ENCODE data around the gene MICAL3. TPM values are rescaled to one million over a fixed set of nuclear protein-coding genes. Genes with fewer than 3 reads are reported as not detected.

Gene MICAL3
- total and polyA plus RNA-seq, 2 donors from 2014 or later: 5.0 to 99.4 TPM

DNA sequence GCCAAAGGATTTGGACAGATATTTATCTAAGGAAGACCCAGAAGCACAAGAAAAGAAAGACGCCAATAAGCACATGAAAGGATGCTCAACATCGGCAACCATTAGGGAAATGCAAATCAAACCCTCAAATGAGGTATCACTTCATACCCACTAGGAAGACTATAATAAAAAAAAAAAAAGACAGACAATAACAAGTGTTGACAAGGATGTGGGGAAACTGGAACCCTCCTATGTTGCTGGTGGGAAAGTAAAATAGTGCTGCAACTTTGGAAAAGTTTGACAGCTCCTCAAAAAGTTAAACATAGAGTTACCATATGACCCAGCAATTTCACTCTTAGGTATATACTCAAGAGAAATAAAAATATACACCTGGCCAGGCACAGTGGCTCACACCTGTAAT, 47.0 kb downstream of the MICAL3 start:
- TF ChIP-seq, protein P1, sequence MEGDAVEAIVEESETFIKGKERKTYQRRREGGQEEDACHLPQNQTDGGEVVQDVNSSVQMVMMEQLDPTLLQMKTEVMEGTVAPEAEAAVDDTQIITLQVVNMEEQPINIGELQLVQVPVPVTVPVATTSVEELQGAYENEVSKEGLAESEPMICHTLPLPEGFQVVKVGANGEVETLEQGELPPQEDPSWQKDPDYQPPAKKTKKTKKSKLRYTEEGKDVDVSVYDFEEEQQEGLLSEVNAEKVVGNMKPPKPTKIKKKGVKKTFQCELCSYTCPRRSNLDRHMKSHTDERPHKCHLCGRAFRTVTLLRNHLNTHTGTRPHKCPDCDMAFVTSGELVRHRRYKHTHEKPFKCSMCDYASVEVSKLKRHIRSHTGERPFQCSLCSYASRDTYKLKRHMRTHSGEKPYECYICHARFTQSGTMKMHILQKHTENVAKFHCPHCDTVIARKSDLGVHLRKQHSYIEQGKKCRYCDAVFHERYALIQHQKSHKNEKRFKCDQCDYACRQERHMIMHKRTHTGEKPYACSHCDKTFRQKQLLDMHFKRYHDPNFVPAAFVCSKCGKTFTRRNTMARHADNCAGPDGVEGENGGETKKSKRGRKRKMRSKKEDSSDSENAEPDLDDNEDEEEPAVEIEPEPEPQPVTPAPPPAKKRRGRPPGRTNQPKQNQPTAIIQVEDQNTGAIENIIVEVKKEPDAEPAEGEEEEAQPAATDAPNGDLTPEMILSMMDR (IDR thresholded peaks at IDR 0.05; ENCODE audit: borderline replicate concordance, extremely low read depth, insufficient read depth): no peak
- H3K27ac ChIP-seq (ENCODE audit: low read depth in 2 of 2, low read length in 2 of 2): no peak overlapping the region
- H3K9me3 ChIP-seq (ENCODE audit: control insufficient read depth in 2 of 3, insufficient read depth in 1 of 3, low read length in 3 of 3): no peaks in the 10 kb centered on the region
- no peak overlapping the region for H3K9ac ChIP-seq (ENCODE audit: low read length in 3 of 3)
- FAIRE-seq: no peak
- H3K4me3 ChIP-seq (ENCODE audit: low read length in 3 of 3): no peak overlapping the region
- H3K27me3 ChIP-seq (ENCODE audit: control insufficient read depth, insufficient read depth, low read length): no peaks in the 10 kb centered on the region
- no peaks in the 10 kb centered on the region for H3K36me3 ChIP-seq (ENCODE audit: control insufficient read depth in 2 of 3, insufficient read depth in 3 of 3, low read length in 3 of 3)
- DNase-seq: no peak
- intact Hi-C loops (cut with DNase I): no loop called here
- H3K4me1 ChIP-seq (ENCODE audit: control insufficient read depth in 2 of 3, insufficient read depth in 2 of 3, low read depth in 1 of 3, low read length in 3 of 3): peaks cover 0 to 29% (median 27%) of the 10 kb centered on the region in 3 donors

DNA sequence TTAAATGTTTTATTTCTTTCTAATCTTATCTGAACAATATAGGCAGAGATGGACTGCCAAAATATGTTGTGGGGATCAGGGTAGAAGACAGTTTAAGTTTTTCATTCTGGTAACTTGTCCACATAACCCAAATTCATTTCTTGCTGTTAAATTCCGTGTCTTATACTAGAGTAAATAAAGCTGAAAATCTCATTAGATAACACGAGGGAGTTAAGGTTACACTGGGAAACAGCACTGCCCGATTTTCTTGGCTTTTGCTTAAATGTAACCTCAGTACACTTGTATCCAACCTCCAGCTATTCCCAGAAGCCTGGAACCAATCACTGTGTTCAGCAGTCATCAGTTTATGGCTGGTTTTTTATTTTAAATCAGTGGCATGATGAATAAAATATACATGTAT, 48.2 kb downstream of the MICAL3 start:
- Histone ChIP-seq H3K27ac (ENCODE audit: low read depth in 2 of 2, low read length in 2 of 2) (no peak overlapping the region), H3K36me3 (ENCODE audit: control insufficient read depth in 2 of 3, insufficient read depth in 3 of 3, low read length in 3 of 3) (no peaks in the 10 kb centered on the region), H3K4me1 (ENCODE audit: control insufficient read depth in 2 of 3, insufficient read depth in 2 of 3, low read depth in 1 of 3, low read length in 3 of 3) (peaks cover 0 to 39% (median 37%) of the 10 kb centered on the region in 3 donors), H3K4me3 (ENCODE audit: low read length in 3 of 3) (no peak overlapping the region), H3K27me3 (ENCODE audit: control insufficient read depth, insufficient read depth, low read length) (no peaks in the 10 kb centered on the region), H3K9me3 (ENCODE audit: control insufficient read depth in 2 of 3, insufficient read depth in 1 of 3, low read length in 3 of 3) (no peaks in the 10 kb centered on the region), H3K9ac (ENCODE audit: low read length in 3 of 3) (no peak overlapping the region)
- DNase-seq (no peak), FAIRE-seq (no peak)
- TF ChIP-seq, protein P1 (IDR thresholded peaks at IDR 0.05; ENCODE audit: borderline replicate concordance, extremely low read depth, insufficient read depth): no peak
- intact Hi-C loops (cut with DNase I): no loop called here

DNA sequence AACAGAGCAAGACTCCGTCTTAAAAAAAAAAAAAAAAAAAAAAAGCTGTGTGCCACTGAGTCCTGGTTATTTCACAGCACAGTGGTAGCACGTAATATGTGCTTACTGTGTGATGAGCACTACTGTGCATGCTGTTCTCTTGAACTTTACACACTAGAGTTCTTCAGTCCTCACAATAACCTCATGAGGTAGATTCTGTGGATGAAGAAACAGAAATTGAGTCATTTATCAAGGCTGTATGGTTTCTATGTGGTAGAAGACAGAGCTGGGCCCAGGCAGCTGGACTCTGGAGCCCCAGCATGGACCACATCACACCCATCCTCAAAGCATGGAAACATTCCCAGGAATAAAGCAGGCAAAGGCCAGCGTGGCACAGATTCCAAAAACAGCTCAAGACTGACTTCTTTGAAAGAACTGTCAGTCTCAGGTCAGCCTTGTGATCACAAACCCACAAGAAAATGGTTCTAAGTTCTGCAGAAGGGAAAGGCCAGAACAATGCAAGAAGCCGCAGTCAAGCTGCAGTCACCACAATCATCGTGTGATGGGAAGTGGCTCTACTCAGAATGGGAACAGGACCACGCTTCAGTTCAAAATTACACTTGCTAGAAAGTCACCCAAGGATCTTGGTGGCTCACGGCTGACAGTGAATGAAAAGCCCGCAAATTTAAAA, 49.5 kb downstream of the MICAL3 start:
- H3K9ac ChIP-seq (ENCODE audit: low read length in 3 of 3): no peak overlapping the region
- H3K36me3 ChIP-seq (ENCODE audit: control insufficient read depth in 2 of 3, insufficient read depth in 3 of 3, low read length in 3 of 3): no peaks in the 10 kb centered on the region
- TF ChIP-seq, protein P1 (IDR thresholded peaks at IDR 0.05; ENCODE audit: borderline replicate concordance, extremely low read depth, insufficient read depth): no peak
- peaks cover 0 to 29% (median 27%) of the 10 kb centered on the region in 3 donors for H3K4me1 ChIP-seq (ENCODE audit: control insufficient read depth in 2 of 3, insufficient read depth in 2 of 3, low read depth in 1 of 3, low read length in 3 of 3)
- no peak overlapping the region for H3K4me3 ChIP-seq (ENCODE audit: low read length in 3 of 3)
- intact Hi-C loops (cut with DNase I): no loop called here
- no peak overlapping the region for H3K27ac ChIP-seq (ENCODE audit: low read depth in 2 of 2, low read length in 2 of 2)
- no peaks in the 10 kb centered on the region for H3K9me3 ChIP-seq (ENCODE audit: control insufficient read depth in 2 of 3, insufficient read depth in 1 of 3, low read length in 3 of 3)
- no peaks in the 10 kb centered on the region for H3K27me3 ChIP-seq (ENCODE audit: control insufficient read depth, insufficient read depth, low read length)
- FAIRE-seq (no peak), DNase-seq (no peak)

DNA sequence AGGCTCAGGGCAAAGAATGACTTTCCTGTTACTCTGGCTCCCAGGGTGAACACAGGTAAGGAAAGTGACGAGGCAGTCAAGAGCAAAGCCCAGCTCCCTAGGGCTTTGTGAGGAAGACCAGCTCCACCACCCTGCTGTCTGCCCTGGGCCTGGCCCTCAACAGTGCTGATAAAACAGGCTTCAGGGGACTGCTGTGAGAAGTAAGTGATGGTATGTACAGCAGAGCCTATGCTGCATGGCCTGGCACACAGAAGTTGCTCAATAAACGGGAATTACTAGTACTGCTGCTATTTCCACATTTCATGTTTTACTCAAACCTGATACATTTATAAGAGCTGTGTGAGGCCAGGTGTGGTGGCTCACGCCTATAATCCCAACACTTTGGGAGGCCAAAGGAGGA, 50.3 kb downstream of the MICAL3 start:
- no peak overlapping the region for H3K27ac ChIP-seq (ENCODE audit: low read depth in 2 of 2, low read length in 2 of 2)
- no peak for FAIRE-seq

More for the DNA sequence above, 50.3 kb downstream of the MICAL3 start:
- H3K9ac ChIP-seq (ENCODE audit: low read length in 3 of 3): no peak overlapping the region
- H3K4me3 ChIP-seq (ENCODE audit: low read length in 3 of 3): no peak overlapping the region
- no peaks in the 10 kb centered on the region for H3K36me3 ChIP-seq (ENCODE audit: control insufficient read depth in 2 of 3, insufficient read depth in 3 of 3, low read length in 3 of 3)
- H3K27me3 ChIP-seq (ENCODE audit: control insufficient read depth, insufficient read depth, low read length): no peaks in the 10 kb centered on the region
- intact Hi-C loops (cut with DNase I): no loop called here
- peaks cover 0 to 31% (median 29%) of the 10 kb centered on the region in 3 donors for H3K4me1 ChIP-seq (ENCODE audit: control insufficient read depth in 2 of 3, insufficient read depth in 2 of 3, low read depth in 1 of 3, low read length in 3 of 3)
- H3K9me3 ChIP-seq (ENCODE audit: control insufficient read depth in 2 of 3, insufficient read depth in 1 of 3, low read length in 3 of 3): no peaks in the 10 kb centered on the region
- DNase-seq: no peak
- TF ChIP-seq, protein P1 (IDR thresholded peaks at IDR 0.05; ENCODE audit: borderline replicate concordance, extremely low read depth, insufficient read depth): no peak
